IgD-negative memory B cell (primary cell): ENCODE results near the gene MMS19. TPM values are rescaled to one million over a fixed set of nuclear protein-coding genes. Genes with fewer than 3 reads are reported as not detected.
"Not testable (repeated sequence)": the region's sequence is repeated elsewhere in the genome, so short reads cannot be mapped to it uniquely, and the experiment has no call there.

Experiments
- H3K27ac Mint-ChIP-seq, 3 donors: one replicate each; pipeline ENCODE4 v1.8.0; 2020 to 2022; ENCODE audit warnings: mild to moderate bottlenecking in 3 of 3, mixed read lengths in 3 of 3, moderate library complexity in 1 of 3
- H3K27me3 Mint-ChIP-seq: one replicate; pipeline ENCODE4 v1.8.0; 2021; ENCODE audit warnings: mixed read lengths
- H3K36me3 Mint-ChIP-seq: one replicate; pipeline ENCODE4 v1.8.0; 2020; ENCODE audit warnings: mild to moderate bottlenecking, mixed read lengths
- H3K4me1 Mint-ChIP-seq, 3 donors: one replicate each; pipeline ENCODE4 v1.8.0; 2020 to 2022; ENCODE audit warnings: mixed read lengths in 3 of 3, mild to moderate bottlenecking in 1 of 3
- H3K4me3 Mint-ChIP-seq, 4 donors: one replicate each; pipeline ENCODE4 v1.8.0; 2020 to 2022; ENCODE audit warnings: mild to moderate bottlenecking in 4 of 4, mixed read lengths in 4 of 4, moderate library complexity in 3 of 4
- H3K9me3 Mint-ChIP-seq, 3 donors: one replicate each; pipeline ENCODE4 v1.8.0; 2020 to 2021; ENCODE audit warnings: mixed read lengths in 3 of 3, mild to moderate bottlenecking in 1 of 3
- polyA plus RNA-seq: library from polyadenylated mRNA; unstranded; fragments of 300-500 nt; fragmentation: Illumina TruSeq; gene quantifications from one replicate; pipeline ENCODE4 v1.2.3, GENCODE V29; 2021

The MMS19 gene
- polyA plus RNA-seq, 1 donor from 2014 or later, result 29.1 TPM

- Mint-ChIP-seq H3K9me3 (no peaks in the 10 kb centered on the region), H3K4me3 (peak overlapping the region; percentile 99 to 100 (median 99)), H3K36me3 (peaks cover 3% of the 10 kb centered on the region), H3K27me3 (no peaks in the 10 kb centered on the region), H3K27ac (peak overlapping the region; percentile 90 to 96 (median 93)), H3K4me1 (peaks cover 23 to 36% (median 28%) of the 10 kb centered on the region in 3 donors)
Observed at GRCh38 chr10:97445357-97445721, 52.9 kb downstream of the MMS19 start.

DNA sequence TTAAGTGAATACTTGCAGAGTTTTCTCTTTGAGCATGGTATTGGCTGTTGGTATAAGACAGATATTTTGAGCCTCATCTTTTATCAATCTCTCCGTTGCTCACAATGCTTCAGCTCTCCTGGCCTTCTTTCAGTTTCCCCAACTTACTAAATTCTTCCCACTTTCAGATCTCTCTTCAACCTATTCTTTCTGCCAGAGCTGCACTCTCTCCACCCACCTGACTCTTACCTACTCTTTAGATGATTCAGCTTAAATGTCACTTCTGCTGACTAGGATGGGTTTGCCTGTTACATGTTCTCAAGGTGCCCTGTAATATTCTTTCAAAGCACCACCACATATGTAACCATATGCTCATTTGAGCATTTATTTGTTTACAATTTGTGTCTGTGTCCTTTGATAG is 54.0 kb downstream of the MMS19 start:
- Mint-ChIP-seq H3K27ac (peak overlapping the region in 1 of 3 donors; percentile 63), H3K36me3 (peaks cover 5% of the 10 kb centered on the region), H3K4me1 (peaks cover 20 to 35% (median 28%) of the 10 kb centered on the region in 3 donors), H3K27me3 (no peaks in the 10 kb centered on the region), H3K4me3 (peak overlapping the region in 2 of 4 donors; percentile 2 to 99), H3K9me3 (no peaks in the 10 kb centered on the region)

DNA sequence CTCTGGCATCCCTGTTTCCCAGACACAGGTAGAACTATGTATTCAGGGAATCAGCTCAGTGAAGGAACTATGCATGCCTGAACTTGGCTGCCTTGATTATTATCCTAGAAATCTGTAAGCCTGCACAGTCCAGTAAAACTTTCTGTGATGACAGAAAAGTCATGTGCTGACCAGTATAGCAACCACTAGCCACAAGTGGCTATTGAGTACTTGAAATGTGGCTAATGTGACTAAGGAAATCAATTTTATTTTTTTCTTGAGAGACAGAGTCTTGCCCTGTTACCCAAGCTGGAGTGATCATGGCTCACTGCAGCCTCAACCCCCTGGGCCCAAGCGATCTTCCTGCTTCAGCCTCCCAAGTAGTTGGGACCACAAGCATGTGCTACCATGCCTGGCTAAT is 55.9 kb downstream of the MMS19 start:
- Mint-ChIP-seq H3K4me3 (peak overlapping the region in 1 of 4 donors; percentile 35), H3K4me1 (peaks cover 20 to 24% (median 21%) of the 10 kb centered on the region in 3 donors), H3K27me3 (no peaks in the 10 kb centered on the region), H3K9me3 (no peaks in the 10 kb centered on the region), H3K27ac (peak overlapping the region in 1 of 3 donors; percentile 71), H3K36me3 (peaks cover 5% of the 10 kb centered on the region)

DNA sequence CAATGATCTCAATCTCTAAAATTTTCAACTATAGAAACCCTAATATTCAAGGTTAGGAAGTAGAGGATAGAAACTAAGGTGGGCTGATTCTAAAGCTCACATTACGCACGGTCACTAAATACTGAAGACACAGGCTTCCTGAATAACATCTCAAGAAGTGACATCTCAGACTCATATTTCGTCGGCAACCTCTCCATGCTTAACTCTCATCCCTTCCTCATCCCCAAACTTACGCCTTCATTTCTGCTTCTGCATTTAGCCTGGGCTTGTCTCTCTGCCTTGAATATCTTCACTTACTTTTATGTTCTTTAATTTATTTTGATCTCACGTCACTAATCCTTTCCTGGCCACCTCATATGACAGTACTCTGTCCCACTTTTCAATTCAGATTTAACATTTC is 63.0 kb downstream of the MMS19 start:
- Mint-ChIP-seq H3K27ac (peak overlapping the region in 1 of 3 donors; percentile 80), H3K27me3 (no peaks in the 10 kb centered on the region), H3K9me3 (no peaks in the 10 kb centered on the region), H3K4me1 (no peaks in the 10 kb centered on the region), H3K4me3 (no peak overlapping the region), H3K36me3 (peaks cover 5% of the 10 kb centered on the region)

DNA sequence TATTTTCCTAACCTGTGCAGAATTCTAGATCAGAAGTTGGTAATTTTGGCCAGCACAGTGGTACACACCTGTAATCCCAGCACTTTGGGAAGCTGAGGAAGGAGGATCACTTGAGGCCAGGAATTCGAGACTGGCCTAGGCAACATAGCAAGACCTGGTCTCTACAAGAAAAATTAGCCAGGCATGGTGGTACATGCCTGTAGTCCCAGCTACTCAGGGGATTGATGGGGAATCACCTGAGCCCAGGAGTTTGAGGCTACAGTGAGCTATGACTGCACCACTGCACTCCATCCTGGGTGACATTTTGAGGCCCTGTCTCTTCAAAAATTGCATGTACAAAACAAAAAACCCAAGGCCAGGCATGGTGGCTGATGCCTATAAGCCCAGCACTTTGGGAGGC is 63.7 kb downstream of the MMS19 start:
- H3K27ac Mint-ChIP-seq, result peak overlapping the region in 1 of 3 donors; percentile 53
- H3K4me3 Mint-ChIP-seq, result no peak overlapping the region
- no peaks in the 10 kb centered on the region for H3K27me3 Mint-ChIP-seq
- H3K9me3 Mint-ChIP-seq, result no peaks in the 10 kb centered on the region
- H3K36me3 Mint-ChIP-seq, result peaks cover 4% of the 10 kb centered on the region
- H3K4me1 Mint-ChIP-seq, result no peaks in the 10 kb centered on the region

GRCh38 chr10:97434055-97434454 is 64.2 kb downstream of the MMS19 start:
- no peak overlapping the region for H3K27ac Mint-ChIP-seq
- H3K4me1 Mint-ChIP-seq, result peaks cover 0 to 2% (median 0%) of the 10 kb centered on the region in 3 donors
- no peaks in the 10 kb centered on the region for H3K27me3 Mint-ChIP-seq

GRCh38 chr10:97428572-97428981 is 69.6 kb downstream of the MMS19 start:
- Mint-ChIP-seq H3K4me3 (peak overlapping the region in 2 of 4 donors; percentile 60 to 72), H3K36me3 (peaks cover 2% of the 10 kb centered on the region), H3K27ac (peak overlapping the region; percentile 44 to 93 (median 75)), H3K27me3 (no peaks in the 10 kb centered on the region), H3K4me1 (peaks cover 12 to 21% (median 19%) of the 10 kb centered on the region in 3 donors), H3K9me3 (no peaks in the 10 kb centered on the region)

More at GRCh38 chr10:97434055-97434454, 64.2 kb downstream of the MMS19 start:
- Mint-ChIP-seq H3K9me3 (no peaks in the 10 kb centered on the region), H3K4me3 (no peak overlapping the region), H3K36me3 (peaks cover 3% of the 10 kb centered on the region)

- H3K27ac Mint-ChIP-seq, result peak overlapping the region; percentile 61 to 81 (median 75)
- H3K4me3 Mint-ChIP-seq, result peak overlapping the region; percentile 72 to 94 (median 91)
- peaks cover 12 to 24% (median 22%) of the 10 kb centered on the region in 3 donors for H3K4me1 Mint-ChIP-seq
- no peaks in the 10 kb centered on the region for H3K36me3 Mint-ChIP-seq
- H3K27me3 Mint-ChIP-seq, result no peaks in the 10 kb centered on the region
- no peaks in the 10 kb centered on the region for H3K9me3 Mint-ChIP-seq
Observed at GRCh38 chr10:97427571-97428179, 70.5 kb downstream of the MMS19 start.

DNA sequence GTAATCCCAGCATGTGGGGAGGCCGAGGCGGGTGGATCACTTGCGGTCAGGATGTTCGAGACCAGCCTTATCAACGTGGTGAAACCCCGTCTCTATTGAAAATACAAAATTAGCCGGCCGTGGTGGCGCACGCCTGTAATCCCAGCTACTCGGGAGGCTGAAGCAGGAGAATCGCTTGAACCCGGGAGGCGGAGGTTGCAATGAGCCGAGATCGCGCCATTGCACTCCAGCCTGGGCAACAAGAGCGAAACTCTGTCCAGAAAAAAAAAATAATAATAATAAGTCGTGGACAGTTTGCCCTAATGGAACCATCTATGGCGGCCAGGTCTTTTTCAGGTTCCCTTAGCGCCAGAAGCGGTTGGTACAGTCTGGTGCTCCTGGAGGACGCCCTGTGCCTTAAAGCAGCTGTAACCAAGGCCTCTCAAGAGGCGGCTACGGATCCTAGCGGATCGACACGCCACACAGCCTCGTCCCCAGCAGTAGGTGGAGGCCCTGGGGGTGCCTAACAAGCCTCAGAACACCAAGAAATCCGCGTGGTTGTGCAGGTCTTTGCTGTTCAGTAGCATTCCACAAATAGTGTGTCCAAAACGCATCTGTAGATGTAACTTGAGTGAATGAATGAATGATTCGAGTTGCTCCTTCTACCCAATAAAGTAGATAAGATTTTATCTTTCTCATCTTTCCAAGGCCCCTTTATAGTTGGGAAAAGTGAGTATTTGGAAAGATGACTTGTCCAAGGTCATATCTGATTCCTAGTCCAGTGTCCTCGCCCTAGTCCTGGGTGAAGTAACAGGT is 71.2 kb downstream of the MMS19 start:
- Mint-ChIP-seq H3K27ac (peak overlapping the region; percentile 61 to 98 (median 95)), H3K9me3 (no peaks in the 10 kb centered on the region), H3K27me3 (no peaks in the 10 kb centered on the region), H3K36me3 (no peaks in the 10 kb centered on the region), H3K4me1 (peaks cover 12 to 24% (median 22%) of the 10 kb centered on the region in 3 donors), H3K4me3 (peak overlapping the region; percentile 72 to 94 (median 91))

- peaks cover 12 to 24% (median 22%) of the 10 kb centered on the region in 3 donors for H3K4me1 Mint-ChIP-seq
Observed at GRCh38 chr10:97425964-97426775, 72.1 kb downstream of the MMS19 start, which contains the start of gene PGAM1. TSS of gene PGAM1 (plus strand) at chr10:97426191. CDS start at chr10:97426308, 117 bp downstream.

DNA sequence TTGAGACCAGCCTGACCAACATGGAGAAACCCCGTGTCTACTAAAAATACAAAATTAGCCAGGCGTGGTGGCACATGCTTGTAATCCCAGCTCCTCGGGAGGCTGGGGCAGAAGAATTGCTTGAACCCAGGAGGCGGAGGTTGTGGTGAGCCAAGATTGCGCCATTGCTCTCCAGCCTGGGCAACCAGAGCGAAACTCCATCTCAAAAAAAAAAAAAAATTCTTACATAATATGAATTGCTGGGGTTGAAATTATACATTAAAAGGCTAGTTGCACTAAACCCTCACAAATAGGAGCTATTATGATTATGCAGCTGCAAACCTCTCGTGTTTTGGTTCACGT is 74.5 kb downstream of the MMS19 start:
- not testable (repeated sequence) for H3K36me3 Mint-ChIP-seq, H3K27me3 Mint-ChIP-seq, H3K9me3 Mint-ChIP-seq
- Mint-ChIP-seq H3K4me3 (peak overlapping the region in 1 of 4 donors; percentile 72), H3K27ac (peak overlapping the region in 2 of 3 donors; percentile 23 to 61), H3K4me1 (peaks cover 20 to 28% (median 27%) of the 10 kb centered on the region in 3 donors)

More at GRCh38 chr10:97425964-97426775, 72.1 kb downstream of the MMS19 start, which contains the start of gene PGAM1:
- H3K4me3 Mint-ChIP-seq, result peak within 1 kb of the TSS; percentile 72 to 94 (median 91)
- no peaks in the 10 kb centered on the region for H3K9me3 Mint-ChIP-seq
- no peaks in the 10 kb centered on the region for H3K27me3 Mint-ChIP-seq
- no peaks in the 10 kb centered on the region for H3K36me3 Mint-ChIP-seq
- peak within 1 kb of the TSS; percentile 61 to 98 (median 95) for H3K27ac Mint-ChIP-seq

GRCh38 chr10:97416565-97416964 is 81.7 kb downstream of the MMS19 start:
- H3K9me3 Mint-ChIP-seq, result no peaks in the 10 kb centered on the region
- no peaks in the 10 kb centered on the region for H3K27me3 Mint-ChIP-seq
- H3K4me1 Mint-ChIP-seq, result peaks cover 13 to 22% (median 15%) of the 10 kb centered on the region in 3 donors
- peak overlapping the region in 1 of 3 donors; percentile 78 for H3K27ac Mint-ChIP-seq
- H3K4me3 Mint-ChIP-seq, result peak overlapping the region in 1 of 4 donors; percentile 62
- no peaks in the 10 kb centered on the region for H3K36me3 Mint-ChIP-seq

DNA sequence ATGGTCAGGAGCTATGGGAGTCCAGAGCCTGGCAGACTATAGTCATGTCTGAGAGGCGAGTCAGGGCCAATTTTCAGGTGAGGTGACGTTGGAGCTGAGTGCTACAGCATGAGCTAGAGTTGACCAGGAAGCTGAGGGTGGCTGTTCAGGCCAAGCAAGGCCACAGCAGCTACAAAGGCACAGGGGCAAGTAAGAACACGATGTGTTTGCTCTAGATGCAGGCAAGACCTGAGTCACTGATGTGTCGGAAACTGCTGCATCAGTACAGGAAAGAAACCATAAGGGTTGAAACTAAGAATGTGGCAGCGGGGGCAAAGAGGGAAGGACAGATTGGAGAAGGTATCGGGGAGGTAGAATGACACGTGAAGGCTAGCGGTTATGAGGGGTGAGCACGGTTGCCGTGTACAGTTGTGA is 85.3 kb downstream of the MMS19 start:
- Mint-ChIP-seq H3K4me3 (no peak overlapping the region), H3K27me3 (no peaks in the 10 kb centered on the region), H3K36me3 (peaks cover 2% of the 10 kb centered on the region), H3K4me1 (peaks cover 7 to 14% (median 8%) of the 10 kb centered on the region in 3 donors), H3K9me3 (no peaks in the 10 kb centered on the region), H3K27ac (no peak overlapping the region)

DNA sequence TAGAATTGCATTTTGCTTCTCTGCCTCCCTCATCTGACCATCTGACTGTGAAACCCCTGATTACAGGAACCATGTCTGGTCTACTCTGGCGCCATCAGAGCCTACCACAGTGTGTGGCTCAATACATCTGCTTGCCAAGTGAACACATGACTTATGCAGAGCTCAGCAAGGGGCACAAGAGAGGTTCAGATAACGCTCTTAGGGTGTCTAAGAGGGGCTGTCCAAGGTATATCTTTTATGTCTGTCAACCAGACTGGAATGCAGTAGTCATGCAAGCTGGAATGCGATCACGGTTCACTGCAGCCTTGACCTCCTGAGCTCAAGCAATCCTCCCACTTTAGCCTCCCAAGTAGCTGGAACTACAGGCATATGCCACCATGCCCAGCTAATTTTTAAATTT is 86.8 kb downstream of the MMS19 start:
- H3K36me3 Mint-ChIP-seq, result peaks cover 2% of the 10 kb centered on the region
- H3K4me3 Mint-ChIP-seq, result no peak overlapping the region

More for the DNA sequence above, 86.8 kb downstream of the MMS19 start:
- Mint-ChIP-seq H3K27ac (no peak overlapping the region), H3K9me3 (no peaks in the 10 kb centered on the region), H3K4me1 (peaks cover 6 to 13% (median 7%) of the 10 kb centered on the region in 3 donors), H3K27me3 (no peaks in the 10 kb centered on the region)
